DOHH2 (cell line): ENCODE measurements around the gene TAF11L13.
"Not testable (repeated sequence)": the region's sequence is repeated elsewhere in the genome, so short reads cannot be mapped to it uniquely, and the experiment has no call there.

ENCODE experiments used
- EZH2phosphoT487 ChIP-seq: fragments of 200-600 bp; sonication (generic); IDR thresholded peaks from 2 replicates; pipeline ENCODE4 v1.6.1; 2017; ENCODE audit warnings: borderline replicate concordance, mild to moderate bottlenecking, antibody characterized with exemption, low read length, moderate library complexity, mixed read lengths
- TF ChIP-seq, protein P1 (sequence below): fragments of 200-600 bp; sonication (generic); IDR thresholded peaks from one replicate; pipeline ENCODE4 v1.5.1; 2014; ENCODE audit warnings: antibody characterized with exemption, mild to moderate bottlenecking, low read depth, low read length; ENCODE audit not compliant: poor library complexity, severe bottlenecking

- TF ChIP-seq, protein P1, sequence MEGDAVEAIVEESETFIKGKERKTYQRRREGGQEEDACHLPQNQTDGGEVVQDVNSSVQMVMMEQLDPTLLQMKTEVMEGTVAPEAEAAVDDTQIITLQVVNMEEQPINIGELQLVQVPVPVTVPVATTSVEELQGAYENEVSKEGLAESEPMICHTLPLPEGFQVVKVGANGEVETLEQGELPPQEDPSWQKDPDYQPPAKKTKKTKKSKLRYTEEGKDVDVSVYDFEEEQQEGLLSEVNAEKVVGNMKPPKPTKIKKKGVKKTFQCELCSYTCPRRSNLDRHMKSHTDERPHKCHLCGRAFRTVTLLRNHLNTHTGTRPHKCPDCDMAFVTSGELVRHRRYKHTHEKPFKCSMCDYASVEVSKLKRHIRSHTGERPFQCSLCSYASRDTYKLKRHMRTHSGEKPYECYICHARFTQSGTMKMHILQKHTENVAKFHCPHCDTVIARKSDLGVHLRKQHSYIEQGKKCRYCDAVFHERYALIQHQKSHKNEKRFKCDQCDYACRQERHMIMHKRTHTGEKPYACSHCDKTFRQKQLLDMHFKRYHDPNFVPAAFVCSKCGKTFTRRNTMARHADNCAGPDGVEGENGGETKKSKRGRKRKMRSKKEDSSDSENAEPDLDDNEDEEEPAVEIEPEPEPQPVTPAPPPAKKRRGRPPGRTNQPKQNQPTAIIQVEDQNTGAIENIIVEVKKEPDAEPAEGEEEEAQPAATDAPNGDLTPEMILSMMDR: not testable (repeated sequence)
- not testable (repeated sequence) for TF ChIP-seq EZH2phosphoT487
Observed at GRCh38 chr5:17594255-17594654, 37.6 kb upstream of the TAF11L13 start, which contains the start of gene TAF11L9.
